GM13976 (cell line): Measurements from ENCODE around the gene NOMO2.
"Not testable (repeated sequence)": the region's sequence is repeated elsewhere in the genome, so short reads cannot be mapped to it uniquely, and the experiment has no call there.

Experiments
- DNase-seq: peaks from one replicate; pipeline ENCODE4 v3.0.0; 2012; ENCODE audit warnings: low spot score
- CTCF ChIP-seq: IDR thresholded peaks from 2 replicates; pipeline ENCODE4 v1.5.1; 2012; ENCODE audit warnings: borderline replicate concordance, mild to moderate bottlenecking; ENCODE audit not compliant: insufficient read depth; ENCODE audit errors: extremely low read depth, missing control alignments, control extremely low read depth
- in situ Hi-C: fragments of 300-500 bp; cut with MboI; formaldehyde crosslinking; loops from one replicate; pipeline ENCODE4 v1.12.0; 2022; ENCODE audit warnings: low sequenced_read_pairs, mixed read lengths, inconsistent platforms; ENCODE audit not compliant: unreplicated experiment

Gene NOMO2

GRCh38 chr16:18582902-18583301, 21.0 kb upstream of the NOMO2 start:
- in situ Hi-C loops, result no loop called here
- no peak for TF ChIP-seq CTCF
- no peak for DNase-seq

GRCh38 chr16:18580396-18580795, 18.5 kb upstream of the NOMO2 start:
- DNase-seq, in situ Hi-C loops: not testable (repeated sequence)

- in situ Hi-C loops, DNase-seq: not testable (repeated sequence)
Observed at GRCh38 chr16:18579261-18579660, 17.4 kb upstream of the NOMO2 start.

DNA sequence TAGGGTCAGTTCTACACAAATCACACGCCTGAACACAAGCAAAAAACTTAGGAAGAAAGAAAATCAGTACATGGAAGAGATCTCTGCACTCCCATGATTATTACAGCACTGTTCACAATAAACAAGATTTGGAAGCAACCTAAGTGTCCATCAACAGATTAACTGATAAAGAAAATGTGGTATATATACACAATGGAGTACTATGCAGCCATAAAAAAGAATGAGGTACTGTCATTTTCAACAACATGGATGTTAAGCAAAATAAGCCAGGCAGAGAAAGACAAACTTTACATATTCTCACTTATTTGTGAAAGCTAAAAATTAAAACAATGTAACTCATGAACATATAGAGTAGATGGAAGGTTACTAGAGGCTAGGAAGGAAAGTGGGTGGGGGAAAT, 16.0 kb upstream of the NOMO2 start:
- in situ Hi-C loops, DNase-seq: not testable (repeated sequence)

DNA sequence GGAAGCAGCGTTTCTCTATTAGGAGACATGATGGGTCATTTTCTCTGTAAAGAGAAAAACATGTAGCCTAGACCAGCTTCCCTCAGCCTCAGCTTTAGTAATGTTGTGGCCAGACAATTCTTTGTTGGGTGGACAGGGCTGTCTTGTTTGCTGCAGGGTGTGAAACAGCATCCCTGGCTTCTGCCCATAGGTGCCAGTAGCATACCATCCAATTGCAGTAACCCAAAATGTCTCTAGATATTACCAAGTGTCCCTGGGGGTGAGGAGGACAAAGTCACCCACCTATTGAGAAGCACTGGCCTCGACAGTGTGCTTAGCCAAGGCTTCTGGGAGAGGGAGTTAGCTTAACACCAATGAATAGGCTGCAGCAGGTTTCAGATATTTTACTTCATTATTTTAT, 14.0 kb upstream of the NOMO2 start:
- DNase-seq, in situ Hi-C loops: not testable (repeated sequence)

- in situ Hi-C loops, DNase-seq: not testable (repeated sequence)
Observed at GRCh38 chr16:18575298-18575917, 13.5 kb upstream of the NOMO2 start.

GRCh38 chr16:18573887-18574286, 12.0 kb upstream of the NOMO2 start:
- DNase-seq, in situ Hi-C loops: not testable (repeated sequence)

- in situ Hi-C loops, DNase-seq: not testable (repeated sequence)
Observed at GRCh38 chr16:18572973-18573372, 11.1 kb upstream of the NOMO2 start.

DNA sequence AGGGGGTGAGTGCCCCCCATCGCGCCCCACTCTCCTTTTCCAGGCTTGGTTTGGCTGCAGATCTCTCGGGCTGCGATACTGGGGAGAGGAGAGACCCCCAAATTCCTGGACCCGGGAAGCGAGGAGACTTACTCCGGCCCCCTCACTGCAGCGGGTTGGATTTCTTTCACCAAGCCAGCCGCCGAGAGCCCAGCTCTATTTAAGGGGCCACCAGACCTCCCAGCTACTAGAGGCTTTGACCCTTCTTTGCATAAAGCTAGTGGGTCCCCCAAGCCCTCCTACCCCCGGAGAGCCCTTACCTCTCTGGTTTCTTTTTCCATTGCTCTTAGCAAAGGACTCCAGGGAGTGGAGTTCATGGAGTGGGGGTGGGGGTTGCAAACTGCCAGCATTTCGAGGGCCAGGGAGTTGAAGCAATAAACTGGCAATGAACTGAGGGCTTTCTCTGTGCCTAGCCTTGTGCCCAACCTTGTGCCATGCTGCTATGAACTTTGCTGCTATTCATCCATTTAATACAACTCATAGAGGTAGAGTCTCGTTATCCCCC, 9.5 kb upstream of the NOMO2 start:
- DNase-seq, in situ Hi-C loops: not testable (repeated sequence)

GRCh38 chr16:18570529-18571306, 8.8 kb upstream of the NOMO2 start:
- DNase-seq, in situ Hi-C loops: not testable (repeated sequence)

DNA sequence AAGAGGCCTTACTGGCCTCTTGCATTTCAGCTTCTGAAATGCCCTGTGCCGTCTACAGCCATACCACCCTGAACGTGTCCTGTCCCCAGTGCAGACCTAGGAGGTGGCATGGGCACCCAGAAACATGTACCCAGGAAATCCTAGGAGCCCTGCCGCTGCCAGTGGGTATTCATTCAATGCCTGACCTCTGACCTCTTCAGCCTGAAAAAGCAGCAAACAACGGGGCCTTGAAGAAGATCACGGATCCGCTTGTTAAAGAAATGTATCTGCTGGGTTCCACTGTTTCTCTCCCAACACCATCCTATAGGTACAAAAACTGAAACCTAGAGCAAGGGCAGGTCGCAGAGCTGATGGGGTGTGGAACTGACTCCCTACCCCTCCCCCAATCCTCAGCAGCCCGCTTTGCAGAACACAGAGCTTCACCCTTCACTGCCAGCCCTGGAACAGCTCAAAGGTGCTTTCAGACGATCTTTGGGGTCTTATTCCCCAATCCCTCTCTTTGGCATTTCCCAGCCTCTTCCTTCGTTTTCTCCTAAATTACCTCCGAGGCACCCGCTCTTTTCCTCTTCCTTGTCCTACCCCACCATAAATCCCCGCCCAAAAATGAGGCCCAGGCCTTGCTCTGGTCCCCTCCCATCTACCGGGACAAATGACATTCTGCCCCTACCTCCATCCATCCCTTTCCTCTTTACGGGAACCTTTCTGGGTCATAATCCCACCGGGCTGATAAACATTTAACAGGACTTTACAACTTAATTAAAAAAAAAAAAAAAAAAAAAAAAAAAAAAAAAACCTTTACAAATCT, 1.3 kb downstream of the NOMO2 start:
- in situ Hi-C loops, DNase-seq: not testable (repeated sequence)

DNA sequence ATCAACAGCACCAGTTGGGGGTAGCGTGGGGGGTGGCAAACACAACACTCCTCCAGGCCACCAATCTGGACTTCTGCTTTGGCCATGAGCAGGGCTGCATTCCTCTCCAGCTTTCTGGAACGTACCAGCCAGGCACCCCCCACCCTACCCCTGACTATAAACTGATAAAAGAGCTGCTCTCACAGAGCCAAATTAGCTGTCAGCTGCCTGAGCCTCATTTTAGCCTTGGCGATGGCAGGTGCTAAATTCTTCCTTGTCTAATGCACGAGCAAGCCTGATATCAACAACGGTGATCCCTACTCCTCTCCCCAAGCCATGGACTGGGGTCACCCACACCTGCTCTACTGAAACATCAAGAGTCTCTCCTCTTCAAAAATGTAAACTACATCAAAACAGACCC, 8.2 kb downstream of the NOMO2 start:
- DNase-seq, in situ Hi-C loops: not testable (repeated sequence)

GRCh38 chr16:18547382-18547781, 14.5 kb downstream of the NOMO2 start:
- DNase-seq, in situ Hi-C loops: not testable (repeated sequence)

DNA sequence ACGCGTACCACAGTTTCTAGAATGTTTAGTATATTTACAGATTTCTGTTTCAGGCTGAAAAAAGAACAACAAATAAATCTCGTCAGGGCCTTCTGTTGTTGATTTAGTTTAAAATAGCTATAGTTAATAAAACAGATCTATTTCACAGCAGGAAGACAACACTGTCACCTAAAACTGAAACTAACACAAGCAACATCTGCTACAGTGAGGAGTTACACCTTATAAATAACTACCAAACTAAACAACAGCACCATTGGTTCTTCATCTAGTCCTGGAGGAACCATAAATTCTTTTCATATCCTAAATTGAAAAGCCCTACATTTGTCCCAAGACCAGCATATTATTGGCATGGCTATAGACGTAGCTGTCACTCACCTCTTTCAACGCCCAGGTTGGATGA, 15.0 kb downstream of the NOMO2 start:
- DNase-seq, in situ Hi-C loops: not testable (repeated sequence)

DNA sequence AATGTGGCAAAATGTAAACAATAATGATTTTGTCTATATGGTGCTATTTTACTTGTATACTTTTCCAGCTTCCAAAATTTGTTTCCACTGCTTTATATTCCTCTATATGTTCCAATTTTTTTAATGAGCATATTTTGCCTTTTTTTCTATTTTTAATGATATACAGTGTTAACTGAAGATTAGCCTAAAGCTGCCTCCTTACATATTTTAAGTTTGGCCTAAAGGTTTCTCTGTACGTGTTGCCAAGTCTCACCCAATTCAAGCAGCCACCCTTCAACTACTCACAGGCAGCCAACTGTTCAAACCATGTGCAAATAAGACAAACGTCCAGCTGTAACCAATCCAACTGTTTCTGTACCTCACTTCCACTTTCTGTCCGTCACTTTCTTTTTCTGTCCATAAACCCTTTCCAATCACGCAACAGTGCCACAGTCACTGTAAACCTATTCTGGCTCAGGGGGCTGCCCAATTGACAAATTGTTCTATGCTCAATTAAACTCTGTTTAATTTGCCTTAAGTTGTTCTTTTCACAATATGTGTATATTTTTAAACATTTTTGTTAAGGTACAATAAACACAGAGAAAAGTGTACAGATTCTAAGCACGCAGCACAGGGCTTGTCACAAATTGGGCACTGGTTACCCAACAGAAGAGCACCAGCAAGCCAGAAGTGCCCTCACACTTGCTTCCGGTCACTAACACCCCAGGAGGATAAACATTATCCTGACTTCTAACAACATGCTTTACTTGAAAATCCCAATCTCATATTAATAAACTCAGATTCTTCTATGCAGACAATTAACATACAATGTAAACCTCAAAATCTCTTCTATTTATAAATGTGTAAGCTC, 17.4 kb downstream of the NOMO2 start:
- in situ Hi-C loops, DNase-seq: not testable (repeated sequence)

DNA sequence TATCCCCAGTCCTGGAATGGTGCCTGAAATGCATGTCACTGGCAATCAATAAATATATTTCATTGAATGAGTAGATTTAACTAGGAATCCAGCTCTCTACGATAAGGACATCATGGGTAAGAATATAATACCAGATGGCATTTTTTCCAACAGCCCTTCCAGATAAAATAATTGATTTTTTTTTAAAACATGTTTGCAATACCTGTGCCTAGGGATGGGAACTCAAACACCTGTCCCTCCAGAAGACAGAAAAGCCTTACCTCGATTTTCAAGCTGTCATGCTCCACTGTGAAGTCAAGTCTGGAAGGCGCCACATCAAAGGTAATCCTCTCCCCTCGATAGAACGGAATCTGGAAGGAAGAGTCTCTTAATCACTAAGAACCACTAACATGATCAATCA, 20.0 kb downstream of the NOMO2 start:
- in situ Hi-C loops, DNase-seq: not testable (repeated sequence)
